Mucosa of descending colon (tissue), 3 donors: ENCODE data around the gene CD40. TPM values are rescaled to one million over a fixed set of nuclear protein-coding genes. Genes with fewer than 3 reads are reported as not detected.

Experiments
- ATAC-seq: fragments of 200-7000 bp; cut with Tn5 transposase; one replicate; pipeline ENCODE4 v1.9.1; 2020; ENCODE audit warnings: mild to moderate bottlenecking, moderate library complexity
- DNase-seq, 3 donors: peaks; one replicate each; pipeline ENCODE4 v3.0.0-alpha.2; 2020
- H3K36me3 ChIP-seq: fragments of 200-600 bp; one replicate; pipeline ENCODE4 v1.8.0; 2021; ENCODE audit warnings: low read depth, mild to moderate bottlenecking
- H3K4me1 ChIP-seq: fragments of 200-600 bp; one replicate; pipeline ENCODE4 v1.8.0; 2021; ENCODE audit warnings: low read depth, mild to moderate bottlenecking
- H3K4me3 ChIP-seq: fragments of 200-600 bp; one replicate; pipeline ENCODE4 v1.8.0; 2021; ENCODE audit warnings: mild to moderate bottlenecking
- H3K9me3 ChIP-seq: fragments of 200-600 bp; one replicate; pipeline ENCODE4 v1.8.0; 2021; ENCODE audit warnings: mild to moderate bottlenecking
- intact Hi-C, 2 donors: fragments of 100-400 bp; cut with DNase I in 1 of 2; cut with micrococcal nuclease in 1 of 2; formaldehyde crosslinking; loops; one replicate each; pipeline versions ENCODE4 v1.11.0 to v1.11.1; 2022; cut with DNase I, micrococcal nuclease
- total RNA-seq, 3 donors: library from RNA; stranded (reverse); fragmentation: NEBNext Ultra II Directional in 2 of 3; extraction: Animal tissue kit (Norgen Biotek cat#: 25700) in 2 of 3; gene quantifications; one replicate each; pipeline versions ENCODE4 v1.2.1 to v1.2.4, GENCODE V29; 2021 to 2023
- TF ChIP-seq, protein P1 (sequence below): fragments of 200-600 bp; IDR thresholded peaks from one replicate; pipeline ENCODE4 v1.8.0; 2022; ENCODE audit warnings: antibody characterized with exemption, mild to moderate bottlenecking
- donor health status: DM: no; HTN: no; CAD: no; lungs with moderate emphysema.
- donor health status: DM: no; HTN: no; CAD: no.
- donor health status: DM: no; HTN: yes; CAD: no.

The CD40 gene
- total RNA-seq, 3 donors from 2014 or later, result 2.8 to 10.0 (median 6.0) TPM

DNA sequence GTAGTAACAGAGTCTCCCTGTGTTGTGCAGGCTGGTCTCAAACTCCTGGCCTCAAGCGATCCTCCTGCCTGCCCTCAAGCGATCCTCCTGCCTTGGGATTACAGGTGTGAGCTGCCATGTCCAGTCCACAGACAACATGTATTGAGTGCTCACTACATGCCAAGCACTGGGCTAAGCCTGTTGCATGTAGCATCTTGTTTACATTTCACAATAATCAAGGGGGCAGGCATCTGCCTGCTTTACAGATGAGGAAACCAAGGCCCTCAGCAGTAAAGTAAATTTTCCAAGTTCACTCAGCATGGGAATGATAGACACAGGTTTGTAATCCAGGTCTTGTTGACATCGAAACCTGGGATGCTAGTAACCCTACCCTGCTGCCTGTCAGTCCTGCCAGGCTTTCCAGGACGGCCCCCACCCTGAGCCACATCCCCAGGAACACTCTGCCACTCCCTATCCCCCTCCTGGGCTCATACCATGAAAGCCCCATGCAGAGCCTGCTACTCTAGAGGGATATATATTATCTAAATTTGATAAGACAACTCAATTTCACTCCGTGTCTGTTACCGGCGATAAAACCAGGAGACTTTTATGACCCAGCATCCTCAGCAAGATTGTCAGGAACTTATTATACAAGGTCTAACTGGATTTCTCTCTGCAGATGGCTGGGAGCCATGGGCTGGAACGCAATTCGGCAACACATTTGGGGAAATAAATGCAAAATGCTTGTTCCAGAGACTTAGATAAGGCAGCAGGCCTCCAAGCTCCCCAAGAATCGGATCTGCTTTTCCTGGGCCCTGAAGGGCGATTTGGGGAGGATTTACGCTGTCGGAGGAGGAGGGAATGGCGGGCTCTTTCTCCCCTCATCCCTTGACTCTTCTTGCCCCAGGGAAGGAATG lies 30.4 kb downstream of the CD40 start:
- TF ChIP-seq, protein P1, sequence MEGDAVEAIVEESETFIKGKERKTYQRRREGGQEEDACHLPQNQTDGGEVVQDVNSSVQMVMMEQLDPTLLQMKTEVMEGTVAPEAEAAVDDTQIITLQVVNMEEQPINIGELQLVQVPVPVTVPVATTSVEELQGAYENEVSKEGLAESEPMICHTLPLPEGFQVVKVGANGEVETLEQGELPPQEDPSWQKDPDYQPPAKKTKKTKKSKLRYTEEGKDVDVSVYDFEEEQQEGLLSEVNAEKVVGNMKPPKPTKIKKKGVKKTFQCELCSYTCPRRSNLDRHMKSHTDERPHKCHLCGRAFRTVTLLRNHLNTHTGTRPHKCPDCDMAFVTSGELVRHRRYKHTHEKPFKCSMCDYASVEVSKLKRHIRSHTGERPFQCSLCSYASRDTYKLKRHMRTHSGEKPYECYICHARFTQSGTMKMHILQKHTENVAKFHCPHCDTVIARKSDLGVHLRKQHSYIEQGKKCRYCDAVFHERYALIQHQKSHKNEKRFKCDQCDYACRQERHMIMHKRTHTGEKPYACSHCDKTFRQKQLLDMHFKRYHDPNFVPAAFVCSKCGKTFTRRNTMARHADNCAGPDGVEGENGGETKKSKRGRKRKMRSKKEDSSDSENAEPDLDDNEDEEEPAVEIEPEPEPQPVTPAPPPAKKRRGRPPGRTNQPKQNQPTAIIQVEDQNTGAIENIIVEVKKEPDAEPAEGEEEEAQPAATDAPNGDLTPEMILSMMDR, result no peak
- no peak overlapping the region for H3K4me3 ChIP-seq
- no peak for ATAC-seq
- H3K4me1 ChIP-seq, result no peaks in the 10 kb centered on the region
- no peaks in the 10 kb centered on the region for H3K36me3 ChIP-seq
- no peaks in the 10 kb centered on the region for H3K9me3 ChIP-seq
- intact Hi-C loops, result no loop called here
- no peak for DNase-seq

GRCh38 chr20:46150943-46151342 lies 32.8 kb downstream of the CD40 start:
- Histone ChIP-seq H3K36me3 (no peaks in the 10 kb centered on the region), H3K4me1 (no peaks in the 10 kb centered on the region), H3K4me3 (no peak overlapping the region), H3K9me3 (no peaks in the 10 kb centered on the region)
- intact Hi-C loops, result no loop called here
- no peak for ATAC-seq
- TF ChIP-seq, protein P1, result no peak
- no peak for DNase-seq

DNA sequence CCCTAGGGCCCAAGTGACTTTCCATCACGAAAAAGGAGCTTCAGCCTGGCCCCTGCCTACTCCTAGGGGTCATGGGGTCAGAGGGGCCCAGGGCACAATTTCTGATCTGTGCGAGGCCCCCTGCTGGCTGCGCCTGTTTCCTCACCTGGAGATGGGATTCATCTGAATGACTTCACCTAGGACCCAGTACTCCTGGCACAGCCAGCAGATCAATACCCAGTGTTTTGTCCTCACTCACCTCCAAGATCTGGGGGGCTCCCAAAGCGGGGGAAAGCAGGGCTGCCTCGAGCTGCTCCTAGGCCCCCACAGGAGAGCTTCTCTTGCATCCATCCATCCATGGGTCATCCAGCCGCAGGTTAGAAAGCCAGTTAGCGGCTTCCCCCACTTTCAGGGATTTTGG lies 33.8 kb downstream of the CD40 start:
- peak in 1 of 3 donors; percentile 8 for DNase-seq
- no peaks in the 10 kb centered on the region for H3K4me1 ChIP-seq
- intact Hi-C loops, result no loop called here
- H3K36me3 ChIP-seq, result no peaks in the 10 kb centered on the region
- H3K9me3 ChIP-seq, result no peaks in the 10 kb centered on the region
- TF ChIP-seq, protein P1, result no peak
- no peak overlapping the region for H3K4me3 ChIP-seq
- no peak for ATAC-seq

GRCh38 chr20:46152824-46153586 lies 34.9 kb downstream of the CD40 start:
- Histone ChIP-seq H3K36me3 (no peaks in the 10 kb centered on the region), H3K4me1 (no peaks in the 10 kb centered on the region), H3K9me3 (no peaks in the 10 kb centered on the region), H3K4me3 (no peak overlapping the region)
- TF ChIP-seq, protein P1, result no peak
- intact Hi-C loops, result no loop called here
- DNase-seq, result no peak
- no peak for ATAC-seq

DNA sequence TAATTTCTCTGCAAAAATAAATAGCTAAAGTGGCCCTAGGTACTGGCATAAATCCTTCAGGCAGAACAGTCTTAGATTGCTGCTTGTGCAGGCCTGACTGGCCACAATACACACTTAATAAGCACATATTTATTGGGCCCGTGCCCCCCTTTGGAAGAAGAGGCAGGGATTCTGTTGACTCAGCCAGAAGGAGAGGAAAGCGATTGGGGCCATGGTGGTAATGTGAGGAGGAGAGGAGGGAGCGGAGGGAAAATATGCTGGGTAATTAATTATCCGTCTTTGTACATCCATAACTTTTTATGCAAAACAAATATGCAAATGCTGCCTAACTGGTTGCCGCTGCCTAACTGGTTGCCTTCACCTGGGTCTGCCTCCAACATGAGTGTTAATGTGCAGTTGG lies 36.2 kb downstream of the CD40 start:
- no peak for ATAC-seq
- TF ChIP-seq, protein P1, result no peak
- no peak for DNase-seq
- no peaks in the 10 kb centered on the region for H3K9me3 ChIP-seq
- H3K4me1 ChIP-seq, result no peaks in the 10 kb centered on the region
- no peaks in the 10 kb centered on the region for H3K36me3 ChIP-seq
- H3K4me3 ChIP-seq, result no peak overlapping the region
- intact Hi-C loops, result no loop called here
